Glutamatergic neuron (in vitro differentiated cells): ENCODE measurements around the gene GCFC2. TPM values are rescaled to one million over a fixed set of nuclear protein-coding genes. Genes with fewer than 3 reads are reported as not detected.
A peak's percentile ranks its signal among the peaks of the same experiment; 100 is the strongest.
"Not testable (repeated sequence)": the region's sequence is repeated elsewhere in the genome, so short reads cannot be mapped to it uniquely, and the experiment has no call there.

ENCODE experiments used
- DNase-seq: peaks from one replicate; pipeline ENCODE4 v3.0.0; 2022
- H3K27ac Mint-ChIP-seq: one replicate; pipeline ENCODE4 v1.8.0; 2020; ENCODE audit warnings: mild to moderate bottlenecking, mixed read lengths, inconsistent platforms; ENCODE audit not compliant: unreplicated experiment
- H3K27me3 Mint-ChIP-seq: one replicate; pipeline ENCODE4 v1.8.0; 2020; ENCODE audit warnings: mild to moderate bottlenecking, moderate library complexity, mixed read lengths, inconsistent platforms; ENCODE audit not compliant: unreplicated experiment
- H3K36me3 Mint-ChIP-seq: one replicate; pipeline ENCODE4 v1.8.0; 2020; ENCODE audit warnings: mild to moderate bottlenecking, mixed read lengths, inconsistent platforms; ENCODE audit not compliant: unreplicated experiment
- H3K4me1 Mint-ChIP-seq: one replicate; pipeline ENCODE4 v1.8.0; 2020; ENCODE audit warnings: mild to moderate bottlenecking, low read depth, mixed read lengths, inconsistent platforms; ENCODE audit not compliant: unreplicated experiment
- H3K4me3 Mint-ChIP-seq: one replicate; pipeline ENCODE4 v1.8.0; 2020; ENCODE audit warnings: mild to moderate bottlenecking, mixed read lengths, inconsistent platforms; ENCODE audit not compliant: unreplicated experiment
- H3K9me3 Mint-ChIP-seq: one replicate; pipeline ENCODE4 v1.8.0; 2020; ENCODE audit warnings: mild to moderate bottlenecking, moderate library complexity, mixed read lengths, inconsistent platforms; ENCODE audit not compliant: unreplicated experiment
- CTCF ChIP-seq: fragments of 200-600 bp; sonication (generic); IDR thresholded peaks from one replicate; pipeline ENCODE4 v1.5.0; 2021; ENCODE audit not compliant: partially characterized antibody, unreplicated experiment
- total RNA-seq: library from RNA; stranded (reverse); fragmentation: NEBNext Ultra II Directional; extraction: Animal tissue kit (Norgen Biotek cat#: 25700); gene quantifications from one replicate; pipeline ENCODE4 v1.2.1, GENCODE V29; 2021; ENCODE audit not compliant: unreplicated experiment

Gene GCFC2
- total RNA-seq, 1 donor from 2014 or later: 12.9 TPM

DNA sequence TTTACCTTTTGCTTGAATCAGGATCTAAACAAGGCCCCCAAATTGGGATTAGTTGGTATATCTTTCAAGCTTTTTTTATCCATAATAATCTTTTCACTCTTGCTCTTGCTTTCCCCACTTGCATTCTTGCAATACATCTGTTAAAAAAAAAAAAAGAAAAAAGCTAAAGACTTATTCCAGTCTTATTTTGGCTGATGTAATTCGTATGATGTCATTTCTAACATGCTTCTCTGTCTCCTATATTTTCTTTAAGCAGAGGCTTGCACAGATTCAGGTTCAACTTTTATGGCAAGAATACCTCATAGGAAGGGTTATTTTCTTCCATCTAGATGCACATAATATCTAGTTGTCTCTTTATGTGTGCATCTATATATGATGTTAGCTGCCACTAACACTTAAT, 9.8 kb upstream of the GCFC2 start:
- Mint-ChIP-seq H3K4me3 (no peak overlapping the region), H3K36me3 (no peaks in the 10 kb centered on the region), H3K27ac (no peak overlapping the region), H3K9me3 (no peaks in the 10 kb centered on the region), H3K27me3 (peaks cover 2% of the 10 kb centered on the region), H3K4me1 (no peaks in the 10 kb centered on the region)
- no peak for TF ChIP-seq CTCF
- no peak for DNase-seq

DNA sequence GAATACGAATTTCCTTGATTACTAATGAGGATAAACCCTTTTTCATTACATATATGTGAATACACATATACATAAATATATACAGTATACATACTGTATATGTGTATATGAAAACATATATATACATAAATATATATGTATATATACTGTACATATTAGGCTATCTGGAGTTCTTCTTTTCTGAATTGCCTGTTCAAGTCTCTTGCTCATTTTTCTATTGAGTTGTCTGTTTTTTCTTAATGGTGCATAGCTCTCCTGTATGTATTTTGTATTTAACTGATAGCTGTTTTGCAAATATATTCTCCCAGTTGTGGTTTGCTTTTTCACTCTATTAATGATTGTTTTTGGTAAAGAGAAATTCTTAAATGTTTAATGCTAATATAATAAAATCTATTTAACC, 8.9 kb upstream of the GCFC2 start:
- TF ChIP-seq CTCF: no peak
- Mint-ChIP-seq H3K4me3 (no peak overlapping the region), H3K4me1 (no peaks in the 10 kb centered on the region), H3K27ac (no peak overlapping the region), H3K27me3 (peaks cover 2% of the 10 kb centered on the region), H3K36me3 (no peaks in the 10 kb centered on the region), H3K9me3 (peaks cover 1% of the 10 kb centered on the region)
- DNase-seq: no peak

DNA sequence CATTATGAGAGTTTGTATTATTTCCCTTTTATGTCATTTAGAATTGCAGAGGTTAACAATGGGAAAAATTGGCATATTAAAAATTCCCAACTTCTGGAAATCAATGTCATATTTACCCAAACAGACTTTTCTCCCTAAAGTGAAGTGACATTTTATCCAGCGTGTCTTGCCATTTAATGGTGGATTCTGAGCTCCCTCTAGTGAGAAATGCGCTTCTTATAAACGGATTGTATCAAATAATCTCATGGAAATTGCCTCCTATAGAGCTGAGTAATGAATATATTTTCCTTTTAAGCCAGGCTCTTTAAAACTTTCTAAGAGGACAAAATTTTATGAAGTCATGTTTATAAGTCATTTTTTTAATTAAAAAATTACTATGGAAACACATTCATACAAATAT, 5.7 kb upstream of the GCFC2 start:
- H3K27ac Mint-ChIP-seq: no peak overlapping the region
- no peaks in the 10 kb centered on the region for H3K4me1 Mint-ChIP-seq
- TF ChIP-seq CTCF: no peak
- H3K9me3 Mint-ChIP-seq: peaks cover 6% of the 10 kb centered on the region
- DNase-seq: no peak
- H3K36me3 Mint-ChIP-seq: no peaks in the 10 kb centered on the region
- H3K27me3 Mint-ChIP-seq: peaks cover 2% of the 10 kb centered on the region
- no peak overlapping the region for H3K4me3 Mint-ChIP-seq

GRCh38 chr2:75711590-75711989, 875 bp upstream of the GCFC2 start:
- peak overlapping the region; percentile 95 for H3K4me3 Mint-ChIP-seq
- H3K4me1 Mint-ChIP-seq, H3K27me3 Mint-ChIP-seq, H3K36me3 Mint-ChIP-seq, DNase-seq, H3K27ac Mint-ChIP-seq: not testable (repeated sequence)
- H3K9me3 Mint-ChIP-seq: peaks cover 14% of the 10 kb centered on the region

DNA sequence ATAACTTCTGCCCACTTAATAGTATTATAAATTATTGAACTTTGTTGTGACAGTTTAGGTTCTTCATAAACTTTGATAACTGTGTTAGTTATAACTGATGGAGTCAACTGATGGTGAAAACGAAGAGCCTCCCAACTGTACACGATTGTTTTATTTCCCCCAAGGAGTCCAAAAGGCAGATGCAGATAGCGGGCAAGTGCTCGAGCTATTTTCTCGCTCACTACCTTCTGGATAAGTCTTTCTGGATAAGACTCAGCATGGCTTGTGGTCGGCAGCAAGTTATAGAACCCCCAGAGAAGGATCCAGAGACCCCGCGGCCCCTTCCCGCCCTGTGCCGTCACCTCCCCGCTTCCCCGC, 517 bp downstream of the GCFC2 start:
- Mint-ChIP-seq H3K27me3 (peaks cover 2% of the 10 kb centered on the region), H3K9me3 (peaks cover 12% of the 10 kb centered on the region), H3K36me3 (no peaks in the 10 kb centered on the region), H3K4me3 (peak overlapping the region; percentile 92), H3K4me1 (peaks cover 6% of the 10 kb centered on the region), H3K27ac (peak overlapping the region; percentile 87)
- no peak for DNase-seq
- TF ChIP-seq CTCF: no peak

- Mint-ChIP-seq H3K4me1 (peaks cover 6% of the 10 kb centered on the region), H3K36me3 (no peaks in the 10 kb centered on the region), H3K27me3 (peaks cover 2% of the 10 kb centered on the region), H3K27ac (no peak overlapping the region), H3K4me3 (peak overlapping the region; percentile 67), H3K9me3 (peaks cover 12% of the 10 kb centered on the region)
- DNase-seq: no peak
- no peak for TF ChIP-seq CTCF
These were observed 1.4 kb downstream of the GCFC2 start for GRCh38 chr2:75709297-75709696.
